H7 (cell line): ENCODE data around the gene PRKAR1B. TPM values are rescaled to one million over a fixed set of nuclear protein-coding genes. Genes with fewer than 3 reads are reported as not detected.

Experiments
- DNase-seq: peaks from one replicate; pipeline ENCODE4 v3.0.0; 2012
- H3K27me3 ChIP-seq: 2 replicates; pipeline ENCODE4 v1.6.0; 2011; ENCODE audit warnings: mild to moderate bottlenecking, low read length; ENCODE audit not compliant: control insufficient read depth, insufficient read depth
- H3K36me3 ChIP-seq: replicated peaks from 2 replicates; pipeline ENCODE4 v1.5.1; 2011; ENCODE audit warnings: low read length; ENCODE audit not compliant: control insufficient read depth, insufficient read depth
- H3K4me3 ChIP-seq: 2 replicates; pipeline ENCODE4 v1.5.1; 2011; ENCODE audit warnings: low read depth, mild to moderate bottlenecking, control low read depth, low read length, moderate library complexity; ENCODE audit not compliant: insufficient read depth
- total RNA-seq: library from RNA; depleted of rRNA; stranded (reverse); fragments of >200 nt; shearing (Covaris generic); gene quantifications from 2 replicates; pipeline ENCODE4 v1.2.3, GENCODE V29; 2014; rRNA removed

PRKAR1B gene
- total RNA-seq, 1 experiment from 2014 or later: 32.4 TPM

DNA sequence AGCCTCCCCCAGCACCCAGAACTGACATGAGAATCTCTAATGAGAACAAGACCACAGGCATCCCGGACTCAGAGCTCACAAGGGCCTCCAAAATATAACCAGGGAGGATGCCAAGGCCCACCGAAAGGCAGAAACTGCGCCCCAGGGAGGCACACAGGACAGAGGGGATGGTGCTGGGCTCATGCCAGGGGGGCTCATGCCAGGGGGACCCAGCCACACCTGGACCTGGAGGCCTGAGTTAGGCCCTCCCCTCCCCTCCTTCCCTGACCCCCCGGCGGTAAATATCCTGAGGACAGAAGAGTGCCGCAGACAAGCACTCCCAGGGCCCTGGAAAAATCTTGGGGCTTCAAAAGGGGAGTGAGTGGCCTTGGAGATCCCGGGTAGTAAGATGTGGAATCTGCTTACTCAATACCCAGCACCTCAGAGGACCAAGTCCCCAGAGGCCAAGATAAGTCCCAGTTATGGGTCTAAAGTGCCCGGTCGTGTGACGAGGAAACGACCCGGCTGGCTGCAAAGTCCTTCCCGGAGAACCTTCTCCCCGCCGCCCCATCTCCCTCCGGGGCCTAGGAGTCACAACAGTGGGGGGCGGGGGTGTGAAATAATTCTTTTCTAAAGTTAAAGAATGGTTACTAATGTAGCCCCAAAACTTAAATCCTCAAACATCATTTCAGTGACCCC is 219.3 kb downstream of the PRKAR1B start:
- DNase-seq: no peak
- Histone ChIP-seq H3K36me3 (no peaks in the 10 kb centered on the region; the same call in none of the 2 replicates), H3K27me3 (no peaks in the 10 kb centered on the region), H3K4me3 (no peak overlapping the region)

DNA sequence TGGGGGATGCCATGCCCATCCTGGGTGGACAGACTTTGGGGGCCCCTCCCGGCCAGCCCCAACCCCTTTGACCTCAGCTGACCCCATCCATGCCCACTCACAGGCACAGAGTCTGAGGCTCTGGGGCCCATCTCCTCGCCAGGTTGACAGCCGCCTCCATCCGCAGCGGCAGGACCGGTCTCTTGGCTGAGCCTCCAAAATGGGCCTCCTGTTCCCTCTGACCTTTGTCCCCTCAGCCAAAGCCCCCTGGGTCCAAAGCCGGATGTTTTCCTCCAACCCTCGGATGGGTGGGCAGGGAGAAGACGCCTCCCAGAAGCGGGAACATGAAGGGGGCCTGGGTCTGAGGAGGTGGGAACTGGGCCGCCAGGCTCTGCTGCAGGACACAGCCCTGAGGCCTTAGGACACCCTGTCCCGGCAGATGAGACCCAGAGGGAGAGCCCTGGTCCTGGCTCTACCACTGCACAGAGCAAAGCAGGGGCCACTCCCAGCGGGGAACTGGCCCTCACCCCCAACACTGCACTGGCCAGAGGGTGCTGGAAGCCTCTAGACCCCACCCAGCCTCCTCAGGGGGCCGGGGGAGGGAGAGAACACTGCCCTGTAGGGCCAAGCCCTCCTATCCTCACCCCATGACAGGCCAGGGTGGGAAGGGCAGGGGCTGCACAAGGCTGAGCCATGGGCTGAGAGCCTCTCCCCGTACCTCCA is 220.0 kb downstream of the PRKAR1B start:
- Histone ChIP-seq H3K27me3 (no peaks in the 10 kb centered on the region), H3K36me3 (no peaks in the 10 kb centered on the region; the same call in none of the 2 replicates), H3K4me3 (no peak overlapping the region)
- DNase-seq: no peak

DNA sequence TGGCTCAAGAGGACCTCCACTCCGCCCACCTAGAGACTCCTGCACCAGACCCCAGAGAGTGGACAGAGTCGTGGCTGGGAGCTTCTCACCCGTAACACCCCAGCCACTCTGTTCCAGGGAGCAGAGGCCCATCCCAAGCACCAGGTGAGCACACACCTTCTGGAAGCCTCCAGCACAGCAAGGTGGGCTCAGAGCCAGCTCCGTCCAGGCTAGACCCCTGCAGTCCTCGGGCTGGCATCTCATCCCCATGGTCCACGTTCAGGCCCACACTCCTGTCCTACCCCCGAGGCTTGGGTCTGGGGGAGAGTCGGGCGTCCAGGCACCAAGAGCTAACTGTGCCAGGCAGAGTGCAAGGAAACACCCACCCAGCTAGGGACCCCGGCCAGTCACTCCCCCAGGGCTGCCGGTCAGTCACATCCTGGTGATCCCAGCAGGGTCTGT is 220.7 kb downstream of the PRKAR1B start:
- no peak overlapping the region for H3K4me3 ChIP-seq
- H3K36me3 ChIP-seq: peaks cover under 1% of the 10 kb centered on the region
- H3K27me3 ChIP-seq: no peaks in the 10 kb centered on the region
- no peak for DNase-seq

DNA sequence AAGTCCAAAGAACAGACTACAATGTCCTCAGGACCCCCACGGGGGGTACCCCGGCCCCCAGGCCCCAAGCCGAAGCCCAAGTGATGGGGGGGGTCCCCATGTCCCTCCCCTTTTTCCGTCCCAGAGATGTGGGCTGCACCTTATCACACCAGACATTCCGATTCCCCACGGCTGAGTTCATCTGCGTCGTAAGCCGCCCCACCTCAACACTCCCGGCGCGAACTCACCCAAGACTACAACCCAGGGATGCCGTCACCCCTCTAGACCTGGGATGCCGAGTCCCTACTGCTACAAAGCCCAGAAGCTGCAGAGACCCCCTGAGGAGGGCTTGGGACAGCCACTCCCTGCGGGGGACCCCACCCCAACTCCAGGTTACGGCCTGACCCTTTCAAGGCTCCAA is 221.9 kb downstream of the PRKAR1B start:
- H3K27me3 ChIP-seq: no peaks in the 10 kb centered on the region
- no peak for DNase-seq

DNA sequence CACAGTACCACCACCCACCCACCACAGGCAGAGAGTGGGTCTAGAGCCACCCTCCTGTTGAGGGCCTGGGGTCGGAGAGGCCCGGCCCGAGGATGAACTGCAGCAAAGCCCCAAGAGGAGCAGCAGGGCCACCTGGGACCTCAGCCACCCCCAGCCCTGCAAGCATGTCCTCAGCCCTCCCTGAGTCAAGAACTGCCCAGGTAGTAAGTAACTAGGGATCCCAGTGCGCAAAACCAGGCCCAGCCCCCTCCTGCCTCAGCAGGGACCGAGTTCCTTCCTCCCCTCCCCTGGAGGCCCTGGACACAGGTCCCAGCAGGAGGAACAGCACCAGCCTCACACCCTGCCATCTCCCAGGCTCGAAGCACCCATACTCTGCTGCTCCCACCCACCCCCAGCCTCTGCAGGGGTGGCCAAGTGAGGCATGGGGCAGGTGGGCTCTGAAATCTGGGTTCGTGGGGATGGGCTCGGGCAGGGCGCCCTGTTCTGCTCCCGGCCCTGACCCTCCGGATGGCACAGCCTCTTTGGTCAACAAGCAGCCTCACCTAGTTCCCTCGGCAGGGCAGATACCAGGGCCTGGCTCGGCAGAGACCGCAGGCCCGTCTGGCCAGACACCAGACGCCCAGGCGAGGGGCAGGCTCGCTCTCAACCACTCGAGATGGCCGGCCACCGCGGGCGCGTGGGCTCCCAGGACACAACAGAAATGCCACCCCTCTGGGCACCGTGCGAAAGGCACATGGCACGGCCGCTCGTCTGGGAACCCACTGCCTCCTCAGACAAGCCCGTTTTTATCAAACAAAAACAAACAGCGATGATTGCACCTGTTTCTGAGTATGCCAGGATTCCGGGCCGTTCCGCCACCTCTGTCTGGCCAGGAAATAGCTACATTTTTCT is 222.6 kb downstream of the PRKAR1B start:
- Histone ChIP-seq H3K36me3 (peaks cover 4% of the 10 kb centered on the region), H3K4me3 (no peak overlapping the region), H3K27me3 (no peaks in the 10 kb centered on the region)
- no peak for DNase-seq

More for the DNA sequence above, 221.9 kb downstream of the PRKAR1B start:
- Histone ChIP-seq H3K36me3 (peaks cover 4% of the 10 kb centered on the region), H3K4me3 (no peak overlapping the region)

DNA sequence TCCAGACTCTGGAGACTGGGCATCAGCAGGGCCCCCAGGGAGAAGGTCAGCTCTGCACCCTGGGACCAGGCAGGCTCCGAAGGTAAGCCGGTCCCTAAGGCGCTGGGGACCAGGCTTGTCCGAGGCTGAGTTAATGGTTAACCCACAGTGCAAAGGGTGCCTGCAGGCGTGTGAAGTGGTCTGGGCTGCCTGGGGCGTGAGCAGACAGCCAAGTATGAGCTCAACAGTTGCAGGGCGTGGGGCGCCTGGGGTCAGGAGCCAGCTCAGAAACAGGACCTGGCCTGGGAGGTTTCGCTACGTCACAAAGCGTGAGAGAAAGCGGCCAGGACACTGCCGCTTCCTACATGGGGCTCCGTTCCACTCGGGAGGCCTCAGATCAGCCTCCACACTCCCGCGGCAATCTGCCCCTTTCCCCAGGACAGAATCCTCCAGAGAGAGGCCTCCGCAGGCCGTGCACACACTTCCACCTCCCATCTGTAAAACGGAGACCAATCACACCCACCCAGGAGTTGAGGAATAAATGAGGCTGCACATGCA is 223.4 kb downstream of the PRKAR1B start:
- Histone ChIP-seq H3K4me3 (no peak overlapping the region), H3K36me3 (peaks cover 5% of the 10 kb centered on the region), H3K27me3 (no peaks in the 10 kb centered on the region)
- no peak for DNase-seq

DNA sequence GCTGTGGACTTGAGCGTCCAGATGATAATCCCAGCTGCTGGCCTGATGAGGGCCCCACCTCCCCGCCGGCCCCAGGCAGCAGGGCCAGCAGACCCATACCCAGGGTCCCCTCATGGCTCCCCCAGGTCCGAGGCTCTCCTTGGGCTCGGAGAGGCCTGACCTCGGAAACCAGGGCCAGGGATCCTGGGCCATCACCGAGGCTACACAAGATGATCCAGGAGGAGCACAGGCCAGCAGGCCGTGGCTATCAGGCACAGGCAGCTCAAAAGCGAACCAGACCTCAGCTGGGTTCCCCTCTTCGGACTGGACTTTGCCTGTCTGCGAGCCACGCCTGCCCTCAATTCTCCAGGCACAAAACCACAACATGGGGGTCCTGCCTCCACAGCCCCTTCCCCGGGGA is 224.8 kb downstream of the PRKAR1B start:
- Histone ChIP-seq H3K36me3 (peaks cover 5% of the 10 kb centered on the region), H3K27me3 (no peaks in the 10 kb centered on the region), H3K4me3 (no peak overlapping the region)
- DNase-seq: no peak

DNA sequence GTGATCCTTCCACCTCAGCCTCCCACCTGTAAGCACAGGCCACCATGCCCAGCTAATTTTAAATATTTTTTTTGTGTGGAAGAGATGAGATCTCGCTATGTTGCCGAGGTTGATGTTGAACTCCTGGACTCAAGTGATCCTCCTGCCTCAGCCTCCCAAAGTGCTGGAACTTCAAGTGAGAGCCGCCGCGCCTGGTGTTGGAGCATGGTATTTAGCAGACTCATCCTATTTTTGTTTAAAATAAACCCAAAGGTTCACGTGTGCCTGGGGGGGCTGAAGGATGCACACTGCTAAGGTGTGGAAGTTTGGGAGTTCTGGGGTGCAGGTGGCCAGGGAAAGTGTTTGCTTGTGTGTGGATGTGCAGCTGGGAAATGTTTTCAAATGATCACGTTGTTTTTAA is 225.6 kb downstream of the PRKAR1B start:
- peaks cover 5% of the 10 kb centered on the region for H3K36me3 ChIP-seq
- no peak overlapping the region for H3K4me3 ChIP-seq
- no peak for DNase-seq
- H3K27me3 ChIP-seq: no peaks in the 10 kb centered on the region

DNA sequence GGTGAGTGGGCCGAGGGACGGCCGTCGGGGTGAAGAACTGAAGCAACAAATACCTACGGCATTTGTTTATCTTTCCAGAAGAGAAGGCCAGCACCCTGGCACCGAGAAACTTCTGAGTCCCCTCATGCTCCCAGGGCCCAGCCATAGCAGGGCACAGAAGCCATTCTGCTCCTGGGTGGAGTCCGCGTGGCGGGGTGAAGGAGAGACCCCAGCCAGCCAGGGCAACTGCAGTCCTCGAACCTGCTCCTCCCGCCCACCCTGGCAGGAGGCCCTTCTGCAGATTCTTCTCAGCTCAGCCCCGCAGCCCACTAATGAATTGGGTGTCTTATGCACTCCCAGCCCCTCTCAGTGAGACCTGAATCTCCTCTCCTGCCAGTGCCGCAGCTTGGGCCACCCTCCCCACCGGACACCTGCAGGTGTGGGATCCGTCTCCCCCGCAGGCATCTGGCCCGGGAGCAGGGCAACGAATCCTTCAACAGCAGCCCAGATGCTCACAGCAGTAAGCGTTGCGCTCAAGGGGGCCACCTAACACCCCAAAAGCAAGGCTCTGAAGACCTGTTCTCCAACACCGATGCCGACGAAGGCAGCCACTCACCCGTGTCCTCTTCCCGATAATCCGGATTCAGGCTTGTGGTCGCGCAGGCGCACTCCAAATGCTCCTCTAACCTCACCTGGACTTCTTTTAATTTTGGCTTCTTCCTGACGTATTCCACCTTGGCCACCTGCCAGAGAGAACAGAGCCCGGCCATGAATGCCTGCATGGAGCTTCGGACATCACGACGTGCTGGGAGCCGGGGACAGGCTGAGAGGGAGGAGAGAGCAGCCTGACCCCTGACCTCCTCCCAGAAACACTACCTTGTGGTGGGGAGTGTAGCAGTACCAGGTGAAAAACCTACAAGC is 226.3 kb downstream of the PRKAR1B start:
- Histone ChIP-seq H3K27me3 (no peaks in the 10 kb centered on the region), H3K4me3 (no peak overlapping the region), H3K36me3 (peaks cover 5% of the 10 kb centered on the region)
- DNase-seq: no peak

DNA sequence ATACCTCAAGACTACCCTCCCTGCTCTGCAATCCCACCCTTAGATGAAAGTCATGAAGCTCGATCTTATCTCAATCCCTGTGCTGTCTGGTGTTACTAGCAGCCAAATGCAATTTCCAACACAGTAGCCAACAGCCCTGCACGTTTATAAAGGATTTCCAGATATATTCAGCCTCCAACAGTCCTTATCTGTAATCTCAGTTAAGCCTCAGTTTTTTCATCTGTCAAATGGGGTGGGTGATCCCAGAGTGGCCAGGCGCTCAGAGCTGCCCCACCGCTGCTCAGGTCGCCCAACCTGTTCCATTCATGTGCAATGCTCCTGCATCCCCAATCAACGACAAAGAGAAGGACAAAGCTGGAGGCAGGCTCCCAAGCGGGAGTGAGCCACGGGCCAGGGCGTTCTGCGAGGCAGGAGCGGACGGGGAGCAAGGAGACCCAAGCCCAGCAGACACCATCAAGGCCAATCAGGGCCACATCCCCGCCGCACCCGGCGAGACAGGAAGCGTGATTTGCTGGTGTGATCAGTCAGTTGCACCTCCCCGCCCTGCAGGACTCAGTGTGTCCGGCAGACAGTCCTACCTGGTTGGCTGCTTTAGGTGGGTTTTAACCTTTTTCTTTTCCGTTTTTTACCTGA is 227.1 kb downstream of the PRKAR1B start:
- DNase-seq: no peak
- H3K27me3 ChIP-seq: no peaks in the 10 kb centered on the region
- H3K36me3 ChIP-seq: peaks cover 5% of the 10 kb centered on the region
- H3K4me3 ChIP-seq: no peak overlapping the region

Other genes starting within 250 kb of the PRKAR1B start
- 149 and 202 TPM in 2 replicates for gene PDGFA, start 207.4 kb downstream of the PRKAR1B start, total RNA-seq
- 82.5 and 101 TPM in 2 replicates for gene DNAAF5, start 582 bp downstream of the PRKAR1B start, total RNA-seq
- gene SUN1, start 105.2 kb upstream of the PRKAR1B start, total RNA-seq: 60.5 and 82.1 TPM in 2 replicates
- 50.8 and 61.9 TPM in 2 replicates for gene GET4, start 149.3 kb upstream of the PRKAR1B start, total RNA-seq
- gene ADAP1, start 227.4 kb upstream of the PRKAR1B start, total RNA-seq: 4.9 and 5.0 TPM in 2 replicates
- 8.4 and 12.9 TPM in 2 replicates for gene COX19, start 248.3 kb upstream of the PRKAR1B start, total RNA-seq